Panc1 (cell line): ENCODE measurements around the gene HNRNPDL. TPM values are rescaled to one million over a fixed set of nuclear protein-coding genes. Genes with fewer than 3 reads are reported as not detected.

Experiments
- ATAC-seq: fragments of 200-7000 bp; cut with Tn5 transposase; 2 replicates; pipeline ENCODE4 v1.9.1; 2020; ENCODE audit warnings: mild to moderate bottlenecking, moderate library complexity
- BruUV-seq: library from RNA; stranded (reverse); fragments of 400-500 nt; replicated peaks from 2 replicates; lab custom pipeline; 2021; lab: Mats Ljungman, UMichigan
- CTCF ChIA-PET: fragments of 300-600 bp; sonication (Branson Sonifier 250); formaldehyde crosslinking; loops from one replicate; lab custom pipeline; 2022; ENCODE audit warnings: antibody characterized with exemption; lab: Charles Lee
- POLR2A ChIA-PET: fragments of 300-600 bp; sonication (Branson Sonifier 250); formaldehyde crosslinking; loops from one replicate; lab custom pipeline; 2022; ENCODE audit warnings: antibody characterized with exemption; lab: Charles Lee
- DNase-seq: peaks from one replicate; pipeline ENCODE4 v3.0.0-alpha.2; 2010; ENCODE audit warnings: low read depth, low spot score
- H3K27ac ChIP-seq: 2 replicates; pipeline ENCODE4 v1.5.1; 2011; ENCODE audit warnings: mild to moderate bottlenecking, low read length, inconsistent platforms
- H3K27me3 ChIP-seq: fragments of 200-500 bp; sonication (Bioruptor generic); 2 replicates; pipeline ENCODE4 v1.6.0; 2014; ENCODE audit warnings: low read length, inconsistent platforms; ENCODE audit not compliant: control insufficient read depth, insufficient read depth
- H3K36me3 ChIP-seq: fragments of 200-500 bp; sonication (Bioruptor generic); 2 replicates; pipeline ENCODE4 v1.5.1; 2014; ENCODE audit warnings: inconsistent platforms, mild to moderate bottlenecking, low read length, moderate library complexity; ENCODE audit not compliant: control insufficient read depth, insufficient read depth
- H3K4me1 ChIP-seq: 2 replicates; pipeline ENCODE4 v1.5.1; 2011; ENCODE audit warnings: inconsistent platforms, mild to moderate bottlenecking, low read length, moderate library complexity; ENCODE audit not compliant: control insufficient read depth, insufficient read depth
- H3K4me3 ChIP-seq, 2 experiments: 2 replicates each; pipeline ENCODE4 v1.5.1; 2011 to 2012; ENCODE audit warnings: low read depth in 2 of 2, low read length in 2 of 2, mild to moderate bottlenecking in 2 of 2, inconsistent platforms in 1 of 2, moderate library complexity in 1 of 2
- H3K9me3 ChIP-seq: fragments of 200-500 bp; sonication (Bioruptor generic); 2 replicates; pipeline ENCODE4 v1.5.1; 2014; ENCODE audit warnings: low read depth, mild to moderate bottlenecking, inconsistent platforms, low read length, moderate library complexity; ENCODE audit not compliant: control insufficient read depth, insufficient read depth
- POLR2AphosphoS5 ChIP-seq: IDR thresholded peaks from 2 replicates; pipeline ENCODE4 v1.6.1; 2012; ENCODE audit warnings: mild to moderate bottlenecking, low read depth, low read length, moderate library complexity
- SIN3A ChIP-seq: IDR thresholded peaks from 2 replicates; pipeline ENCODE4 v1.6.1; 2012; ENCODE audit warnings: low read depth, mild to moderate bottlenecking, low read length, moderate library complexity, borderline replicate concordance; ENCODE audit not compliant: insufficient read depth
- TCF7L2 ChIP-seq: IDR thresholded peaks from 2 replicates; pipeline ENCODE4 v1.6.1; 2011; ENCODE audit warnings: mild to moderate bottlenecking, low read depth, low read length, inconsistent platforms
- in situ Hi-C: cut with HindIII; loops from 2 replicates; pipeline ENCODE4 v1.10.0; 2016; ENCODE audit warnings: low sequenced_read_pairs, low pct_unique_long_range_greater_than_20kb
- intact Hi-C: fragments of 100-400 bp; cut with micrococcal nuclease; formaldehyde crosslinking; loops from one replicate; pipeline ENCODE4 v1.10.0; 2022; ENCODE audit not compliant: unreplicated experiment
- total RNA-seq: library from RNA; stranded (reverse); gene quantifications from one replicate; pipeline ENCODE4 v1.2.1, GENCODE V29; 2021; ENCODE audit not compliant: unreplicated experiment
- TF ChIP-seq, protein P1 (sequence below), 2 experiments: IDR thresholded peaks; 2 replicates each; pipeline ENCODE4 v1.6.1; 2011 to 2012; ENCODE audit warnings: low read depth in 2 of 2, control low read depth in 1 of 2, low read length in 1 of 2, mild to moderate bottlenecking in 1 of 2, moderate library complexity in 1 of 2; ENCODE audit not compliant: insufficient read depth in 1 of 2
- TF ChIP-seq, protein P2 (sequence below): fragments of 450-650 bp; IDR thresholded peaks from 2 replicates; pipeline ENCODE4 v1.5.1; 2017; ENCODE audit warnings: mild to moderate bottlenecking

Gene HNRNPDL
- total RNA-seq, 1 experiment from 2014 or later: 146 TPM

DNA sequence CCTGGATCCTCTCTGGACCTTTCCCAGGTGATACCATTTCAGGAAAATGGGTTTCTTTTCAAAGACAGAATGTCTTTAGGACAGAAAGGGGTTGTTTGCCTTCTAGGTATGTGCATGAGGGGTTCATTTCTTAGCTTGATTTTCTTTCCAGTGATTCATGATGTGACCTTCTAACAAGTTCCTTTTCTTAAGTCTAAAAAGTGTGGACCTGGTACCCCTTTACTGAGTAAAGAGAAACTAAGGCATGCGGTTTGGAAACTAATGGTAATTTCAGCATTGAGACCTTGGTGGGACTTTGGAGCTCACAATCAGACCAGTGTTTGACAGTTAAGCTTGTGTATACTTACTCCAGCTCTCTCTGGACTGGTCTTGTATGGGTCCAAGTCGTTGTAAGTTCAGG is 8.8 kb upstream of the HNRNPDL start:
- POLR2A ChIA-PET: no interaction called here

GRCh38 chr4:82437285-82438005 is 7.2 kb upstream of the HNRNPDL start:
- ChIA-PET POLR2A (no interaction called here), CTCF (no interaction called here)
- no peaks in the 10 kb centered on the region for H3K27me3 ChIP-seq
- ATAC-seq: no peak
- H3K27ac ChIP-seq: no peak overlapping the region
- BruUV-seq: no TSS peak
- no peaks in the 10 kb centered on the region for H3K9me3 ChIP-seq
- no peak for DNase-seq
- no peak overlapping the region for H3K4me3 ChIP-seq
- H3K36me3 ChIP-seq: no peaks in the 10 kb centered on the region; the same call in 1 of the 2 replicates
- in situ Hi-C loops: no loop called here
- intact Hi-C loops: no loop called here
- TF ChIP-seq, protein P1, sequence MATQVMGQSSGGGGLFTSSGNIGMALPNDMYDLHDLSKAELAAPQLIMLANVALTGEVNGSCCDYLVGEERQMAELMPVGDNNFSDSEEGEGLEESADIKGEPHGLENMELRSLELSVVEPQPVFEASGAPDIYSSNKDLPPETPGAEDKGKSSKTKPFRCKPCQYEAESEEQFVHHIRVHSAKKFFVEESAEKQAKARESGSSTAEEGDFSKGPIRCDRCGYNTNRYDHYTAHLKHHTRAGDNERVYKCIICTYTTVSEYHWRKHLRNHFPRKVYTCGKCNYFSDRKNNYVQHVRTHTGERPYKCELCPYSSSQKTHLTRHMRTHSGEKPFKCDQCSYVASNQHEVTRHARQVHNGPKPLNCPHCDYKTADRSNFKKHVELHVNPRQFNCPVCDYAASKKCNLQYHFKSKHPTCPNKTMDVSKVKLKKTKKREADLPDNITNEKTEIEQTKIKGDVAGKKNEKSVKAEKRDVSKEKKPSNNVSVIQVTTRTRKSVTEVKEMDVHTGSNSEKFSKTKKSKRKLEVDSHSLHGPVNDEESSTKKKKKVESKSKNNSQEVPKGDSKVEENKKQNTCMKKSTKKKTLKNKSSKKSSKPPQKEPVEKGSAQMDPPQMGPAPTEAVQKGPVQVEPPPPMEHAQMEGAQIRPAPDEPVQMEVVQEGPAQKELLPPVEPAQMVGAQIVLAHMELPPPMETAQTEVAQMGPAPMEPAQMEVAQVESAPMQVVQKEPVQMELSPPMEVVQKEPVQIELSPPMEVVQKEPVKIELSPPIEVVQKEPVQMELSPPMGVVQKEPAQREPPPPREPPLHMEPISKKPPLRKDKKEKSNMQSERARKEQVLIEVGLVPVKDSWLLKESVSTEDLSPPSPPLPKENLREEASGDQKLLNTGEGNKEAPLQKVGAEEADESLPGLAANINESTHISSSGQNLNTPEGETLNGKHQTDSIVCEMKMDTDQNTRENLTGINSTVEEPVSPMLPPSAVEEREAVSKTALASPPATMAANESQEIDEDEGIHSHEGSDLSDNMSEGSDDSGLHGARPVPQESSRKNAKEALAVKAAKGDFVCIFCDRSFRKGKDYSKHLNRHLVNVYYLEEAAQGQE (IDR thresholded peaks at IDR 0.05; ENCODE audit: insufficient read depth in 1 of 2, low read depth in 2 of 2, low read length in 1 of 2): no peak
- TF ChIP-seq SIN3A (no peak), POLR2AphosphoS5 (no peak), TCF7L2 (no peak)
- TF ChIP-seq, protein P2, sequence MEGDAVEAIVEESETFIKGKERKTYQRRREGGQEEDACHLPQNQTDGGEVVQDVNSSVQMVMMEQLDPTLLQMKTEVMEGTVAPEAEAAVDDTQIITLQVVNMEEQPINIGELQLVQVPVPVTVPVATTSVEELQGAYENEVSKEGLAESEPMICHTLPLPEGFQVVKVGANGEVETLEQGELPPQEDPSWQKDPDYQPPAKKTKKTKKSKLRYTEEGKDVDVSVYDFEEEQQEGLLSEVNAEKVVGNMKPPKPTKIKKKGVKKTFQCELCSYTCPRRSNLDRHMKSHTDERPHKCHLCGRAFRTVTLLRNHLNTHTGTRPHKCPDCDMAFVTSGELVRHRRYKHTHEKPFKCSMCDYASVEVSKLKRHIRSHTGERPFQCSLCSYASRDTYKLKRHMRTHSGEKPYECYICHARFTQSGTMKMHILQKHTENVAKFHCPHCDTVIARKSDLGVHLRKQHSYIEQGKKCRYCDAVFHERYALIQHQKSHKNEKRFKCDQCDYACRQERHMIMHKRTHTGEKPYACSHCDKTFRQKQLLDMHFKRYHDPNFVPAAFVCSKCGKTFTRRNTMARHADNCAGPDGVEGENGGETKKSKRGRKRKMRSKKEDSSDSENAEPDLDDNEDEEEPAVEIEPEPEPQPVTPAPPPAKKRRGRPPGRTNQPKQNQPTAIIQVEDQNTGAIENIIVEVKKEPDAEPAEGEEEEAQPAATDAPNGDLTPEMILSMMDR: no peak
- peaks cover 7% of the 10 kb centered on the region; the same call in 1 of the 2 replicates for H3K4me1 ChIP-seq

More for the DNA sequence above, 8.8 kb upstream of the HNRNPDL start:
- DNase-seq (no peak), ATAC-seq (no peak)
- BruUV-seq: no TSS peak
- no peaks in the 10 kb centered on the region for H3K36me3 ChIP-seq
- no peaks in the 10 kb centered on the region for H3K27me3 ChIP-seq
- no peak overlapping the region for H3K27ac ChIP-seq
- CTCF ChIA-PET: interaction anchor here (0.6 kb wide), 1 partner anchor 24 kb away, joined by 5 read pairs; no protein-coding TSS in a partner anchor
- in situ Hi-C loops (no loop called here), intact Hi-C loops (no loop called here)
- H3K4me1 ChIP-seq: no peaks in the 10 kb centered on the region
- no peak overlapping the region for H3K4me3 ChIP-seq
- TF ChIP-seq, protein P2: no peak
- TF ChIP-seq POLR2AphosphoS5: no peak
- TF ChIP-seq, protein P1 (IDR thresholded peaks at IDR 0.05; ENCODE audit: insufficient read depth in 1 of 2, low read depth in 2 of 2, low read length in 1 of 2): no peak
- no peak for TF ChIP-seq SIN3A
- TF ChIP-seq TCF7L2: no peak
- H3K9me3 ChIP-seq: no peaks in the 10 kb centered on the region
